Measurements from ENCODE around the gene INPP4B. TPM values are rescaled to one million over a fixed set of nuclear protein-coding genes. Genes with fewer than 3 reads are reported as not detected.

Gene INPP4B
- total and polyA plus RNA-seq, 7 experiments from 2014 or later: 52.8 to 77.5 (median 64.2) TPM

DNA sequence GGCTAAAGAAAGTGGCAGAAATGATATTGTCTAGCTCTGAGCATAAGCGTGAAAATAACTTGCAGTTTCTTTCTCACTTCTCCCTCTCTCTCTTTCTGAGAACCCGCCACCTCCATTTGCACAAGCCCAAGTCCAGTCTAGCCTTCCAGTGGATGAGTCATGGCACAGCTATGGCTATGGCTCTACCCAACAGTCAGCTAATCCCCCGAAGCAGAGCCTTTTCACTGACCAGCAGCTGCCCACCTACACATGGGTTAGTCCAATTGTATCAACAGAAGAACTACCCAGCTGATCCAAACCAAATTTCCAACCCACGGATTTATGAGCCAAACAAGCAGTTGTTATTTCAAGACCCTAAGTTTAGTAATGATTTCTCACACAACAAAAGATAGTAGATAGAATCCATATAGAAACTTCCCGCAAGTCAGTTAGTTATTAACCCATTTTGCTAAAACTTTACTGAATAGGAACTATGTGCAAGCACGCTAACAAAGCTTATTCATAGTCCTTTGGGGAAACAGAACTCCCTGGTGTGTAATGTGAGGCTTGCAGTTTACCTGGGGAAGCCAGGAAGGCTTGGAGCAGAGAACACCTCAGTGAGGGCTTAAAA, 282.3 kb downstream of the INPP4B start:
- DNase-seq (no peak), ATAC-seq (no peak)
- Mint-ChIP-seq H3K4me3 (peak overlapping the region; percentile 7 to 92 (median 41)), H3K27me3 (no peaks in the 10 kb centered on the region), H3K36me3 (peaks cover 0 to 12% (median 0%) of the 10 kb centered on the region in 5 donors), H3K27ac (peak overlapping the region; percentile 44 to 99 (median 88)), H3K4me1 (peaks cover 4 to 77% (median 60%) of the 10 kb centered on the region in 7 donors), H3K9me3 (peaks cover 0 to 3% (median 0%) of the 10 kb centered on the region in 11 donors)
- peaks cover 10 to 35% of the 10 kb centered on the region in 2 donors for H3K4me1 ChIP-seq (ENCODE audit: control insufficient read depth in 2 of 2, insufficient read depth in 2 of 2, low read length in 2 of 2)
- POLR2A ChIA-PET: interaction anchor here (0.6 to 1.1 kb wide), 4 partner anchors 9 to 424 kb away, joined by 3 to 6 read pairs (median 4); no protein-coding TSS in a partner anchor
- intact Hi-C loops (cut with micrococcal nuclease): no loop called here
- H3K9me3 ChIP-seq (ENCODE audit: control insufficient read depth in 2 of 3, low read length in 3 of 3): no peaks in the 10 kb centered on the region
- H3K36me3 ChIP-seq (ENCODE audit: control insufficient read depth in 2 of 3, insufficient read depth in 3 of 3, low read length in 3 of 3): no peaks in the 10 kb centered on the region
- H3K4me3 ChIP-seq (ENCODE audit: low read length): peak overlapping the region; percentile 5
- CTCF ChIA-PET: no interaction called here
- H3K27ac ChIP-seq (ENCODE audit: low read depth, low read length): peak overlapping the region; percentile 84
- H3K27me3 ChIP-seq (ENCODE audit: control insufficient read depth in 2 of 2, insufficient read depth in 2 of 2, low read length in 2 of 2): no peaks in the 10 kb centered on the region

DNA sequence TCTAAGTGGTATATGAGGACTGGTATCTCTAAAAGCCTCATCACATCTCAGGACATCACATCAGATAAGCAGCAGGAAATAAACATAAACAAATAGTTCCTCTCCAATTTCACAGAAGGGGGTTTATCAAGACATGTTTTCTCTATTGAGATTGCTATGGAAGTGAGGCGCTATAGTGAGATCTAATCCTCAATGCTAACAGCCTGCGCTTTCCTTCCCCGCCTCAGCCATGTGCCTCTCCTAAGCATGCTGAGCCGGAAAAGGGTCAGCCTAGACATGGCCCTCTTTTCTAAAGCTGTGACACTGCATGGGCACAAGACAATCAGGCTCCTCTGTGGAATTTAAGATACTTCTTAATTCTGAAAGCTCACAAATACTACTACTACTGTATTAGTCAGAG, 286.1 kb downstream of the INPP4B start:
- Histone ChIP-seq H3K27ac (ENCODE audit: low read depth, low read length) (no peak overlapping the region), H3K4me3 (ENCODE audit: low read length) (no peak overlapping the region), H3K9me3 (ENCODE audit: control insufficient read depth in 2 of 3, low read length in 3 of 3) (no peaks in the 10 kb centered on the region), H3K36me3 (ENCODE audit: control insufficient read depth in 2 of 3, insufficient read depth in 3 of 3, low read length in 3 of 3) (no peaks in the 10 kb centered on the region), H3K27me3 (ENCODE audit: control insufficient read depth in 2 of 2, insufficient read depth in 2 of 2, low read length in 2 of 2) (no peaks in the 10 kb centered on the region), H3K4me1 (ENCODE audit: control insufficient read depth in 2 of 2, insufficient read depth in 2 of 2, low read length in 2 of 2) (peaks cover 5 to 50% of the 10 kb centered on the region in 2 donors)
- Mint-ChIP-seq H3K4me3 (peak overlapping the region in 4 of 10 donors; percentile 15 to 48 (median 30)), H3K27ac (peak overlapping the region in 4 of 9 donors; percentile 3 to 44 (median 16)), H3K9me3 (peaks cover 0 to 3% (median 0%) of the 10 kb centered on the region in 11 donors), H3K36me3 (peaks cover 0 to 13% (median 0%) of the 10 kb centered on the region in 5 donors), H3K27me3 (no peaks in the 10 kb centered on the region), H3K4me1 (peaks cover 22 to 88% (median 79%) of the 10 kb centered on the region in 7 donors)
- intact Hi-C loops (cut with micrococcal nuclease): no loop called here
- CTCF ChIA-PET: no interaction called here
- no peak for DNase-seq
- peak; percentile 32 for ATAC-seq
- POLR2A ChIA-PET: interaction anchor here (0.8 to 5.5 kb wide), 2 partner anchors 8 to 9 kb away, joined by 4 to 55 read pairs; no protein-coding TSS in a partner anchor

DNA sequence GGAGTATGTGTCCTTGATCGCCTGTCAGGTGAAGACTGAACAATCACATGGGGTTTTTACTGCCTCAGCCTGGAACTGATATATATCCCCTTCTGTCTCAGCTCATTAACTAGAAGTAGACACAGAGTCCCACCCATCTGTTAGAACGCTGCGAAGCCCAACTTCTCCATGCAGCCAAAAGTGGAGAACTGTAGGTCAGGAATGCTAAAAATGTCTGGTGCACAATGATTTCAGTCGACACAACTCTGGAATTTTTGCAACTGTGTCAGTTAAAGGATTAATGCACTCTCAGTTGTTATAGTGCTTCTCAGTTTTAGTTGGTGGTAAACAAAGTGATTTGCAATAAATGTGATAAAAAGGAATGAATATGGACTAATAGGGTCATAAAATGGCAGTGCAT, 287.2 kb downstream of the INPP4B start:
- intact Hi-C loops (cut with micrococcal nuclease): no loop called here
- H3K4me3 ChIP-seq (ENCODE audit: low read length): no peak overlapping the region
- POLR2A ChIA-PET: interaction anchor here (0.6 to 5.5 kb wide), 6 partner anchors 10 to 149 kb away, joined by 3 to 55 read pairs (median 4); no protein-coding TSS in a partner anchor
- Mint-ChIP-seq H3K36me3 (peaks cover 0 to 11% (median 3%) of the 10 kb centered on the region in 5 donors), H3K4me3 (peak overlapping the region in 3 of 10 donors; percentile 7 to 80 (median 29)), H3K4me1 (peaks cover 22 to 88% (median 79%) of the 10 kb centered on the region in 7 donors), H3K9me3 (peaks cover 0 to 3% (median 0%) of the 10 kb centered on the region in 11 donors), H3K27me3 (no peaks in the 10 kb centered on the region), H3K27ac (peak overlapping the region in 4 of 9 donors; percentile 14 to 86 (median 28))
- no peaks in the 10 kb centered on the region for H3K36me3 ChIP-seq (ENCODE audit: control insufficient read depth in 2 of 3, insufficient read depth in 3 of 3, low read length in 3 of 3)
- H3K4me1 ChIP-seq (ENCODE audit: control insufficient read depth in 2 of 2, insufficient read depth in 2 of 2, low read length in 2 of 2): peaks cover 0 to 44% of the 10 kb centered on the region in 2 donors
- no peaks in the 10 kb centered on the region for H3K9me3 ChIP-seq (ENCODE audit: control insufficient read depth in 2 of 3, low read length in 3 of 3)
- DNase-seq (no peak), ATAC-seq (no peak)
- no peaks in the 10 kb centered on the region for H3K27me3 ChIP-seq (ENCODE audit: control insufficient read depth in 2 of 2, insufficient read depth in 2 of 2, low read length in 2 of 2)
- CTCF ChIA-PET: interaction anchor here (0.7 kb wide), 1 partner anchor 9 kb away, joined by 3 read pairs; no protein-coding TSS in a partner anchor
- peak overlapping the region; percentile 23 for H3K27ac ChIP-seq (ENCODE audit: low read depth, low read length)

DNA sequence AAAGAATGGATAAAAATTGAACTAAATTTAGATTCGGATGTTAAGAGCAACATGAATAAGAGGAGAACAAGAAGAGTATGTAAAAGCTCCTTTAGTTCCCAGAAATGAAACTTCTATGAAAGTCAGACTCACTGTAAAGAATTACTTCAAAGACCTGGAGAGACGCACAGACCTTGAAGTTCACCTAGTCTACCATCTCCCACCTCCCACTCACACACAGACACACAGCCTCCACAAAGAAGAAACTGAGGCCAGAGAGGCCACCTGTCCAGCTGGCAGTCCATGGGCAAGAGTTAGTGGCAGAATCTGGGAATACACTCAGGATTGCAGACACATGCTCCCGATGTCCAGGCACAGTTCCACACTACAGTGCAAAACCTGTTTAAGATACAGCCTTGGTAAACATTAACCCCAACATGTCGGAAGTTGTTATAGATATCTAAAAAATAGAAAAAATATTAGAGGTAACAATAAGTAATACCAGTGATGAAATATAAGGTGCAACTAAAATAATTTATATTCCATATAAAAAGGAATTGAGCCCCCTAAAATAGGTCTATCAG, 288.8 kb downstream of the INPP4B start:
- intact Hi-C loops (cut with micrococcal nuclease): loop anchor here (1.0 to 2.0 kb wide), 2 partner anchors 10 to 17 kb away; no protein-coding TSS in a partner anchor

DNA sequence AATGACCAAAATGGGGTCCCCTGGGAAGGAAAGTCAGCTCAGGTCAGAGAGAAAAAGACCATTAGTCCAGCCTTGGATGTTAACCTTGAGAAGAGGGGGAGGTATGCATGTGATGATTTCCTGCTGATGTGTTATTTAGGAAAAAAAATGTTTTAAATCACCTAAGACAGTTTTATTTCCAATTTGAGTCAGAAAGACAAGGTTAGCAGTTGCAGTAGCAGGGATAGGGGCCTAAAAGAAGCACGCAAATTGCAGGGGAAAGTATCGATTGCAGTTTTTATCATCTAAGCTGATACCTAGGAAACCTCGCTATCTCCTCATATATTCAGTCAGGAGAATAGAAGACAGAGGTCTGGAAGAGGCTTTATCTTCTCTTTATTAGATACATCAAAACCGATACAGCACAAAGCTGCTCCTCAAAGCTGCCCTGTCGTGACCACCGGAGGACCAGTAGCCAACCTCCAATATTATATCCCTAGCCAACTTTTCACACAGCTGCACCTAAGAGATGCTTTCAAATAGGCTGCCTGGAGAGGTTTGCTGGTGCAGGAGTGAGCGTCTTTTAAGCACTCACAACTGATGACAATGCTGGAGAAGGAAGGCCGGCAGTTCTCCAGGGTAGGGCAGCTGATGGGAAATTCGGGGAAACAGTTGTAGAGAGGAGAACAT, 289.4 kb downstream of the INPP4B start:
- Histone ChIP-seq H3K36me3 (ENCODE audit: control insufficient read depth in 2 of 3, insufficient read depth in 3 of 3, low read length in 3 of 3) (no peaks in the 10 kb centered on the region), H3K27ac (ENCODE audit: low read depth, low read length) (peak overlapping the region; percentile 60), H3K4me3 (ENCODE audit: low read length) (peak overlapping the region; percentile 30), H3K27me3 (ENCODE audit: control insufficient read depth in 2 of 2, insufficient read depth in 2 of 2, low read length in 2 of 2) (no peaks in the 10 kb centered on the region), H3K9me3 (ENCODE audit: control insufficient read depth in 2 of 3, low read length in 3 of 3) (no peaks in the 10 kb centered on the region), H3K4me1 (ENCODE audit: control insufficient read depth in 2 of 2, insufficient read depth in 2 of 2, low read length in 2 of 2) (peaks cover 0 to 44% of the 10 kb centered on the region in 2 donors)
- H3K36me3 Mint-ChIP-seq: peaks cover 0 to 3% (median 0%) of the 10 kb centered on the region in 5 donors
- intact Hi-C loops (cut with micrococcal nuclease): loop anchor here (1.0 to 2.0 kb wide), 4 partner anchors 8 to 16 kb away; no protein-coding TSS in a partner anchor
- CTCF ChIA-PET: interaction anchor here (0.9 to 2.3 kb wide), 2 partner anchors 11 to 13 kb away, joined by 3 to 10 read pairs; no protein-coding TSS in a partner anchor
- DNase-seq: no peak
- no peak for ATAC-seq
- POLR2A ChIA-PET: interaction anchor here (0.6 to 5.5 kb wide), 4 partner anchors 9 to 1685 kb away, joined by 4 to 55 read pairs (median 6); no protein-coding TSS in a partner anchor
- H3K4me3 Mint-ChIP-seq: peak overlapping the region; percentile 58 to 80 (median 74)
- H3K27ac Mint-ChIP-seq: peak overlapping the region; percentile 72 to 95 (median 83)
- no peaks in the 10 kb centered on the region for H3K9me3 Mint-ChIP-seq
- H3K27me3 Mint-ChIP-seq: no peaks in the 10 kb centered on the region
- H3K4me1 Mint-ChIP-seq: peaks cover 34 to 89% (median 79%) of the 10 kb centered on the region in 7 donors

More for the DNA sequence above, 288.8 kb downstream of the INPP4B start:
- CTCF ChIA-PET: interaction anchor here (0.9 to 2.3 kb wide), 2 partner anchors 10 to 12 kb away, joined by 3 to 10 read pairs; no protein-coding TSS in a partner anchor
- no peak for DNase-seq
- Histone ChIP-seq H3K27ac (ENCODE audit: low read depth, low read length) (peak overlapping the region; percentile 60), H3K9me3 (ENCODE audit: control insufficient read depth in 2 of 3, low read length in 3 of 3) (no peaks in the 10 kb centered on the region), H3K27me3 (ENCODE audit: control insufficient read depth in 2 of 2, insufficient read depth in 2 of 2, low read length in 2 of 2) (no peaks in the 10 kb centered on the region), H3K4me3 (ENCODE audit: low read length) (peak overlapping the region; percentile 30), H3K36me3 (ENCODE audit: control insufficient read depth in 2 of 3, insufficient read depth in 3 of 3, low read length in 3 of 3) (no peaks in the 10 kb centered on the region), H3K4me1 (ENCODE audit: control insufficient read depth in 2 of 2, insufficient read depth in 2 of 2, low read length in 2 of 2) (peaks cover 0 to 41% of the 10 kb centered on the region in 2 donors)
- Mint-ChIP-seq H3K27me3 (no peaks in the 10 kb centered on the region), H3K4me1 (peaks cover 30 to 89% (median 78%) of the 10 kb centered on the region in 7 donors), H3K9me3 (no peaks in the 10 kb centered on the region), H3K27ac (peak overlapping the region; percentile 72 to 95 (median 83)), H3K4me3 (peak overlapping the region; percentile 58 to 80 (median 74)), H3K36me3 (peaks cover 0 to 5% (median 3%) of the 10 kb centered on the region in 5 donors)
- POLR2A ChIA-PET: interaction anchor here (0.6 to 5.5 kb wide), 5 partner anchors 9 to 1686 kb away, joined by 4 to 55 read pairs (median 4); no protein-coding TSS in a partner anchor
- ATAC-seq: peak; percentile 38

DNA sequence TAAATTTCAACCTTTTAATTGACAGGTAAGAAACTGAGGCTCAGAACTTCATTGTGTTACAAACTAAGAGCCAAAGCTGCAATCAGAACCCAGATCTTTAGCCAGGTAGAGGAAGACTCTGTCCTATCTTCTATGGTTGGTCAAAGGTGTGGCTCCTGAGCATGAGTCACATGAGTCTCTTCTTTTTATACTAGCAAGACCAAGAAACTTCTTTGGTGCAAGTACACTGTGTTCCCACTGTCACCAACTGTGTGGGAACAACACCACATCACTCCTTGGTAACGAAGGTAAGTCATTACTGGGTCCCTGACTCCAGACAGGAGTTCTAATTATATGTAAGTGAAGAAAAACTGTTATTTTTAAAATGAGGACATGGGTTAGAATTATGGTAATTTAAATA, 290.1 kb downstream of the INPP4B start:
- H3K4me1 ChIP-seq (ENCODE audit: control insufficient read depth in 2 of 2, insufficient read depth in 2 of 2, low read length in 2 of 2): peaks cover 0 to 50% of the 10 kb centered on the region in 2 donors
- ChIA-PET POLR2A (interaction anchor here (1.3 to 5.5 kb wide), 3 partner anchors 13 to 201 kb away, joined by 5 to 55 read pairs (median 7); no protein-coding TSS in a partner anchor), CTCF (interaction anchor here (1.1 to 2.3 kb wide), 3 partner anchors 11 to 195 kb away, joined by 3 to 10 read pairs (median 5); no protein-coding TSS in a partner anchor)
- peak overlapping the region; percentile 60 for H3K27ac ChIP-seq (ENCODE audit: low read depth, low read length)
- ATAC-seq (no peak), DNase-seq (no peak)
- Mint-ChIP-seq H3K27ac (peak overlapping the region; percentile 32 to 95 (median 83)), H3K4me1 (peaks cover 34 to 94% (median 86%) of the 10 kb centered on the region in 7 donors), H3K9me3 (no peaks in the 10 kb centered on the region), H3K27me3 (no peaks in the 10 kb centered on the region), H3K4me3 (peak overlapping the region; percentile 58 to 80 (median 74)), H3K36me3 (peaks cover 0 to 3% (median 0%) of the 10 kb centered on the region in 5 donors)
- no peaks in the 10 kb centered on the region for H3K27me3 ChIP-seq (ENCODE audit: control insufficient read depth in 2 of 2, insufficient read depth in 2 of 2, low read length in 2 of 2)
- no peaks in the 10 kb centered on the region for H3K9me3 ChIP-seq (ENCODE audit: control insufficient read depth in 2 of 3, low read length in 3 of 3)
- intact Hi-C loops (cut with micrococcal nuclease): loop anchor here in 1 of 2 donors (1.0 to 2.0 kb wide), 3 partner anchors 8 to 15 kb away; no protein-coding TSS in a partner anchor
- no peaks in the 10 kb centered on the region for H3K36me3 ChIP-seq (ENCODE audit: control insufficient read depth in 2 of 3, insufficient read depth in 3 of 3, low read length in 3 of 3)
- no peak overlapping the region for H3K4me3 ChIP-seq (ENCODE audit: low read length)
